Activated CD8-positive, alpha-beta memory T cell treated with anti-CD3 and anti-CD28 coated beads, Interleukin-2, amount 50 U/mL, for 1 hour (primary cell): ENCODE data around the gene DOK6.
"Not testable (repeated sequence)": the region's sequence is repeated elsewhere in the genome, so short reads cannot be mapped to it uniquely, and the experiment has no call there.

Experiments
- DNase-seq: peaks from one replicate; pipeline ENCODE4 v3.0.0-alpha.2; 2020; ENCODE audit errors: extremely low read depth

DOK6 gene

GRCh38 chr18:69400253-69400975, at the start of gene DOK6:
Gene DOK6, plus strand, starts transcription at chr18:69400888.
- no peak for DNase-seq

GRCh38 chr18:69353023-69353422, 47.7 kb upstream of the DOK6 start:
- no peak for DNase-seq

GRCh38 chr18:69357590-69357989, 43.1 kb upstream of the DOK6 start:
- DNase-seq = no peak

- DNase-seq = no peak
Measured at GRCh38 chr18:69358212-69358895, 42.3 kb upstream of the DOK6 start.

GRCh38 chr18:69359768-69360167, 40.9 kb upstream of the DOK6 start:
- DNase-seq = not testable (repeated sequence)

GRCh38 chr18:69364930-69365329, 35.8 kb upstream of the DOK6 start:
- DNase-seq = no peak

- DNase-seq = no peak
Measured at GRCh38 chr18:69365658-69366057, 35.0 kb upstream of the DOK6 start.

- no peak for DNase-seq
Measured at GRCh38 chr18:69367104-69367503, 33.6 kb upstream of the DOK6 start.

GRCh38 chr18:69371729-69372128, 29.0 kb upstream of the DOK6 start:
- no peak for DNase-seq

- DNase-seq = no peak
Measured at GRCh38 chr18:69380324-69380723, 20.4 kb upstream of the DOK6 start.

GRCh38 chr18:69383186-69383585, 17.5 kb upstream of the DOK6 start:
- no peak for DNase-seq

- no peak for DNase-seq
Measured at GRCh38 chr18:69387186-69387585, 13.5 kb upstream of the DOK6 start.

GRCh38 chr18:69388222-69388621, 12.5 kb upstream of the DOK6 start:
- no peak for DNase-seq

- no peak for DNase-seq
Measured at GRCh38 chr18:69397096-69397495, 3.6 kb upstream of the DOK6 start.

- DNase-seq = no peak
Measured at GRCh38 chr18:69399253-69399652, 1.4 kb upstream of the DOK6 start.

GRCh38 chr18:69400976-69401225, 213 bp downstream of the DOK6 start:
- no peak for DNase-seq

GRCh38 chr18:69401226-69401971, 711 bp downstream of the DOK6 start:
- DNase-seq = no peak

GRCh38 chr18:69401972-69402532, 1.4 kb downstream of the DOK6 start:
- no peak for DNase-seq

- DNase-seq = no peak
Measured at GRCh38 chr18:69402533-69402989, 1.9 kb downstream of the DOK6 start.

GRCh38 chr18:69408522-69408921, 7.8 kb downstream of the DOK6 start:
- DNase-seq = no peak

- no peak for DNase-seq
Measured at GRCh38 chr18:69411199-69411598, 10.5 kb downstream of the DOK6 start.

- DNase-seq = no peak
Measured at GRCh38 chr18:69414184-69414583, 13.5 kb downstream of the DOK6 start.

GRCh38 chr18:69432847-69433246, 32.2 kb downstream of the DOK6 start:
- no peak for DNase-seq
